Dendritic cell treated with granulocyte-macrophage colony-stimulating factor and Interleukin-4, amounts not matched to agents 40 ng/mL and 50 ng/mL, for 4 days (primary cell): Measurements from ENCODE around the gene KIAA0513.
"Not testable (repeated sequence)": the region's sequence is repeated elsewhere in the genome, so short reads cannot be mapped to it uniquely, and the experiment has no call there.

Experiments used
- H3K27ac Mint-ChIP-seq: one replicate; pipeline ENCODE4 v1.8.0; 2022; ENCODE audit warnings: mild to moderate bottlenecking, mixed read lengths
- H3K27me3 Mint-ChIP-seq: one replicate; pipeline ENCODE4 v1.8.0; 2022; ENCODE audit warnings: mild to moderate bottlenecking, mixed read lengths
- H3K36me3 Mint-ChIP-seq: one replicate; pipeline ENCODE4 v1.8.0; 2022; ENCODE audit warnings: low read depth, mixed read lengths
- H3K4me1 Mint-ChIP-seq: one replicate; pipeline ENCODE4 v1.8.0; 2022; ENCODE audit warnings: low read depth, mixed read lengths
- H3K4me3 Mint-ChIP-seq: one replicate; pipeline ENCODE4 v1.8.0; 2022; ENCODE audit warnings: mild to moderate bottlenecking, moderate library complexity, mixed read lengths
- H3K9me3 Mint-ChIP-seq: one replicate; pipeline ENCODE4 v1.8.0; 2022; ENCODE audit warnings: mixed read lengths
- intact Hi-C: fragments of 100-400 bp; cut with micrococcal nuclease; formaldehyde crosslinking; loops from one replicate; pipeline ENCODE4 v1.15.0; 2022

KIAA0513 gene

DNA sequence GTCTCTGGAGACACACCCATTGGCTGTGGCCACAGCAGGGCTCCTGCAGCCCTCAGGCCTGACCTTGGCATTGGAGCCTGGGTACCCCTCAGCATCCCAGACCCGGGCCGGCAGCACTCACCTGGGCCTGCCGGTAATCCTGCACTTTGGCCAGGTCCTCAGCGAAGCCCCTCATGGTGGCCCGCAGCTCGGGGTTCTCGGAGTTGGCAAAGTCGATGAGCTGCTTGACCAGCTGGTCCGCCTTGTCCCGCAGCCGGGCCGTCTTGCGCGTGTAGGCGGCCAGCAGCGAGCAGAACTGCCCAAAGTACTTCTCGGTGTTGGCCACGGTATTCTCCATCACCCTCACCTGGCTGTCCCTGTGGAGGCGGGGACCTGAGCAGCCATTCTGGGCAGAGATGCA is 82.5 kb downstream of the KIAA0513 start:
- H3K4me1 Mint-ChIP-seq, result peaks cover 14% of the 10 kb centered on the region
- peaks cover 3% of the 10 kb centered on the region for H3K27me3 Mint-ChIP-seq
- no peaks in the 10 kb centered on the region for H3K9me3 Mint-ChIP-seq
- intact Hi-C loops, result loop anchor here (10.0 kb wide), 1 partner anchor 185 kb away; no protein-coding TSS in a partner anchor
- H3K4me3 Mint-ChIP-seq, result no peak overlapping the region
- no peaks in the 10 kb centered on the region for H3K36me3 Mint-ChIP-seq
- H3K27ac Mint-ChIP-seq, result no peak overlapping the region

GRCh38 chr16:85111184-85111583 is 83.6 kb downstream of the KIAA0513 start:
- Mint-ChIP-seq H3K36me3 (no peaks in the 10 kb centered on the region), H3K27ac (no peak overlapping the region), H3K4me3 (no peak overlapping the region), H3K27me3 (peaks cover 3% of the 10 kb centered on the region), H3K9me3 (no peaks in the 10 kb centered on the region), H3K4me1 (peaks cover 8% of the 10 kb centered on the region)
- intact Hi-C loops, result loop anchor here (10.0 kb wide), 1 partner anchor 184 kb away; no protein-coding TSS in a partner anchor

GRCh38 chr16:85112364-85112763 is 84.8 kb downstream of the KIAA0513 start, which contains the start of gene CIBAR2:
TSS of gene CIBAR2 (minus strand) at chr16:85112472. CDS start at chr16:85112352, 120 bp downstream.
- Mint-ChIP-seq H3K4me1 (peaks cover 8% of the 10 kb centered on the region), H3K36me3 (no peaks in the 10 kb centered on the region), H3K9me3 (no peaks in the 10 kb centered on the region), H3K27ac (no peak within 1 kb of the TSS), H3K4me3 (no peak within 1 kb of the TSS), H3K27me3 (peaks cover 3% of the 10 kb centered on the region)
- intact Hi-C loops, result loop anchor here (10.0 kb wide), 1 partner anchor 182 kb away; no protein-coding TSS in a partner anchor

GRCh38 chr16:85113168-85113733 is 85.7 kb downstream of the KIAA0513 start:
- Mint-ChIP-seq H3K27ac (no peak overlapping the region), H3K27me3 (peaks cover 3% of the 10 kb centered on the region), H3K9me3 (no peaks in the 10 kb centered on the region), H3K4me1 (peaks cover 8% of the 10 kb centered on the region), H3K4me3 (no peak overlapping the region), H3K36me3 (no peaks in the 10 kb centered on the region)
- intact Hi-C loops, result loop anchor here (10.0 kb wide), 1 partner anchor 182 kb away; no protein-coding TSS in a partner anchor

- Mint-ChIP-seq H3K27ac (no peak overlapping the region), H3K9me3 (no peaks in the 10 kb centered on the region), H3K4me1 (peaks cover 8% of the 10 kb centered on the region), H3K27me3 (peaks cover 3% of the 10 kb centered on the region), H3K36me3 (no peaks in the 10 kb centered on the region), H3K4me3 (no peak overlapping the region)
- intact Hi-C loops, result loop anchor here (2.0 to 10.0 kb wide), 2 partner anchors 23 to 181 kb away; no protein-coding TSS in a partner anchor
Observed at GRCh38 chr16:85113913-85114312, 86.3 kb downstream of the KIAA0513 start.

- peak overlapping the region; percentile 67 for H3K4me3 Mint-ChIP-seq
- H3K27ac Mint-ChIP-seq, result peak overlapping the region; percentile 84
- peaks cover 8% of the 10 kb centered on the region for H3K4me1 Mint-ChIP-seq
- intact Hi-C loops, result loop anchor here (2.0 to 10.0 kb wide), 2 partner anchors 22 to 180 kb away; no protein-coding TSS in a partner anchor
- H3K9me3 Mint-ChIP-seq, result no peaks in the 10 kb centered on the region
- no peaks in the 10 kb centered on the region for H3K36me3 Mint-ChIP-seq
- peaks cover 3% of the 10 kb centered on the region for H3K27me3 Mint-ChIP-seq
Observed at GRCh38 chr16:85114909-85115567, 87.4 kb downstream of the KIAA0513 start.

GRCh38 chr16:85117418-85117817 is 89.8 kb downstream of the KIAA0513 start:
- H3K4me1 Mint-ChIP-seq, result peaks cover 8% of the 10 kb centered on the region
- no peak overlapping the region for H3K27ac Mint-ChIP-seq
- no peaks in the 10 kb centered on the region for H3K9me3 Mint-ChIP-seq
- no peak overlapping the region for H3K4me3 Mint-ChIP-seq
- no peaks in the 10 kb centered on the region for H3K36me3 Mint-ChIP-seq
- intact Hi-C loops, result loop anchor here (10.0 kb wide), 1 partner anchor 177 kb away; no protein-coding TSS in a partner anchor
- peaks cover 3% of the 10 kb centered on the region for H3K27me3 Mint-ChIP-seq

DNA sequence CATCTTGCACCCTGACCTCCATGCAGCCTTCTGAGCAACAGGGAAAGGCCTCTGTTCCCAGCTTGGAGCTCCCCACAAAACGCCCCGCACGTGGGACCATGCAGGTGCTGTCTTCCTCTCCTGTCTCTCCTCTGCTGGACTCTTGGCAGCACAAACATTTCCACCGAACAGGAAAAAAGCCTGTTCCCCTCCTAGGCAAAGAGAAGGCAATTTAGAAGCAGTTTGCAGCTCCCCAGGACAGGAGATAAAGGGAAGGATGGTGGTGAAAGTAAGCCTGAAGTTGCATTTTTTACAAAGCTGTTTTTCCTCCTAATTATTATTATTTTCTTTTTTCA is 92.4 kb downstream of the KIAA0513 start:
- H3K4me1 Mint-ChIP-seq, result peaks cover 3% of the 10 kb centered on the region
- no peaks in the 10 kb centered on the region for H3K36me3 Mint-ChIP-seq
- no peaks in the 10 kb centered on the region for H3K9me3 Mint-ChIP-seq
- intact Hi-C loops, result no loop called here
- H3K4me3 Mint-ChIP-seq, result no peak overlapping the region
- peaks cover 9% of the 10 kb centered on the region for H3K27me3 Mint-ChIP-seq
- no peak overlapping the region for H3K27ac Mint-ChIP-seq

GRCh38 chr16:85123441-85123840 is 95.8 kb downstream of the KIAA0513 start:
- H3K4me3 Mint-ChIP-seq, H3K27ac Mint-ChIP-seq, H3K36me3 Mint-ChIP-seq, intact Hi-C loops, H3K9me3 Mint-ChIP-seq: not testable (repeated sequence)
- H3K4me1 Mint-ChIP-seq, result peaks cover 22% of the 10 kb centered on the region
- peaks cover 30% of the 10 kb centered on the region for H3K27me3 Mint-ChIP-seq

DNA sequence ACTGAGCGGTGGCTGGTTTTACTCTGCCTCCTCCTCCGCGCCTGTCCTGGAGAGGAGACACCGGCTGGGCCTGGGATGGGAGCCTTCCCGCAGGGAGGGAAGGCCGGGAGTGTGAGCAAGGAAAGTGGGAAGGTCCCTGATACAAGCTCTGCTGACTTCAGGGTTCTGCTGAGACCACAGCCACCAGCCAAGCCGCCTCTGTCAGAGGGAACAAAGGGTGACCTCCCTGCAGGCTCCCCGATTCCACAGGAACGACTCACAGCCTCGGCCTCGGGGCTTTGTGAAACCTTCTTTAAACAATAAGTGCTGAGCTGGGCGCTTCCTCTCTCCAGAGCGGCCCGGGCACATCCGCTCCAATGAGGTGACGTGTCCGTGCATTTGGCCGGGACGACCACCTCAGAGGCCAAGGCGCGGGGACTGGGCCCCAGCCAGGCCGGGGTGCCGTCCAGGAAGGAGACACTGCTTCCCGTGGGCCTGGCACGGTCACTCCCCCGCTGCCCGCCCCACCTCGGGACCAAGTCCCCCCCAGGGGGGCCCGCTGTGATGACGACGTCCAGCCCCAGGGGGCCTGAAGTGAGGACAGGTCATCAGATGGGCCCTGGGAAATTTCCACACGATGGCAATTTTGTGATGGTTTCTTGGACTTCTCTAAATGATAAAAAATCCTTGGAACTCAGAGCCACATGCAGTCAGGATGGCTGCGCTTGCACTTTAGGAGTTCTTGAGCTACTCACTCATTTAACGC is 96.5 kb downstream of the KIAA0513 start:
- no peaks in the 10 kb centered on the region for H3K9me3 Mint-ChIP-seq
- intact Hi-C loops, result no loop called here
- peaks cover 22% of the 10 kb centered on the region for H3K4me1 Mint-ChIP-seq
- no peak overlapping the region for H3K4me3 Mint-ChIP-seq
- H3K36me3 Mint-ChIP-seq, result no peaks in the 10 kb centered on the region
- H3K27me3 Mint-ChIP-seq, result peaks cover 33% of the 10 kb centered on the region
- H3K27ac Mint-ChIP-seq, result no peak overlapping the region

- Mint-ChIP-seq H3K9me3 (no peaks in the 10 kb centered on the region), H3K4me1 (peaks cover 22% of the 10 kb centered on the region), H3K4me3 (no peak overlapping the region), H3K27me3 (peaks cover 38% of the 10 kb centered on the region), H3K27ac (no peak overlapping the region), H3K36me3 (no peaks in the 10 kb centered on the region)
- intact Hi-C loops, result no loop called here
Observed at GRCh38 chr16:85124636-85125346, 97.2 kb downstream of the KIAA0513 start.

DNA sequence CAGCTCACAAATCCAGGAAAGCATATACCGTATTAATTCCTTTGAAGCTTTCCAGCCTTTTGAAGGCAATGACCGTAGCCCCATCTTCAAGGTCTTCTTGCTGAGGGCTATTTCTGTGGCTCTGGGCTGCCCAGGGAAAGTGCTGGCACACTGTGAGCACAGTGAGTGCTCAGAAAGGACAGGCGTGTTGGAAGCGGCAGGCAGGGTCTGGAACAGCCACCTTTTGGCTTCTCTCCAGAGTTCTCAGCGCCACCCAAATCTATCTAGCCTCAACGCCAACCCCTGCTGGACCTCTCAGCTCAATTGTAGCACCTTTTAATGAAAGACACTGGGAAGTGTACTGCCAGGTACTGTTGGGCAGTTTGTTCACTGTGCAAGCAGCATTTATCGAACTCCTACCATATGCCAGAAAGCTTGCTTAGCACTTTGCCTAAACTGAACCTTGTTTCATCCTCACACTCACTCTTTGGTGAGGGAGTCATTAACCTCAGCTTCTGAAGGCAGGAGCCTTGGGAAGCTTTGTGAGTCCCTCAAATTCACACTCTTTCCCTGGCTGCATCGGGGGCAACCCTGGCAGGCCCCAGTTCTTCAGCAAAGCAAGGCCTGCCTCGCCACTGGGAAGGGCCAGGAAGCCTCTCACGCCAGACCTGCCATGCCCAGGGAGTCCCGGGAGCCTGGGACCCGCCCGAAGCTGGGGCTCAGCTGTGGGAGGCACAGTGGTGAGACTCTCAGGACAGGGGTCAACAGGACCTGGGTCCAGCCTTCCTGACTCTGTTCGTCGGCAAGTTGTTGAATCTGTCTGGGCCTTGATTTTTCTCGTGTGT is 98.2 kb downstream of the KIAA0513 start:
- no peak overlapping the region for H3K27ac Mint-ChIP-seq
- intact Hi-C loops, result no loop called here

DNA sequence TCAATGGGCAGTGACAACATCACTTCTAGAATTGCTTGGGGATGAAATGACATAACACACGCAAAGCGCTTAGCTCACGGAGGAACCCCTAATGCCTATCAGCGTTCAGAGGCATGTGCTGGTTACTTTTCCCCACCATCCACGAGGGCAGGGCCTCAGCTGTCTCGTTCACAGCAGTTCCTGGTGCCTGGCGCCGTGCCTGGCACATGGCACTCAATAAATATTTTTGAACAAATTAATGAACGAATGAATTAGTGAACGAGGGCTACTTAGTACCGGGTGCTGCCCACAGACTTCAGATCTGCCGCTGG is 98.8 kb downstream of the KIAA0513 start:
- no peak overlapping the region for H3K4me3 Mint-ChIP-seq
- H3K27ac Mint-ChIP-seq, result no peak overlapping the region
- intact Hi-C loops, result no loop called here
- no peaks in the 10 kb centered on the region for H3K36me3 Mint-ChIP-seq
- H3K9me3 Mint-ChIP-seq, result no peaks in the 10 kb centered on the region
- peaks cover 44% of the 10 kb centered on the region for H3K27me3 Mint-ChIP-seq
- H3K4me1 Mint-ChIP-seq, result peaks cover 22% of the 10 kb centered on the region

More for the DNA sequence above, 98.2 kb downstream of the KIAA0513 start:
- Mint-ChIP-seq H3K27me3 (peaks cover 43% of the 10 kb centered on the region), H3K4me1 (peaks cover 22% of the 10 kb centered on the region), H3K4me3 (no peak overlapping the region), H3K9me3 (no peaks in the 10 kb centered on the region), H3K36me3 (no peaks in the 10 kb centered on the region)
